ENCODE data around the gene KAT8. TPM values are rescaled to one million over a fixed set of nuclear protein-coding genes. Genes with fewer than 3 reads are reported as not detected.

KAT8 gene
- total RNA-seq, result 31.8 and 35.1 TPM in 2 replicates

DNA sequence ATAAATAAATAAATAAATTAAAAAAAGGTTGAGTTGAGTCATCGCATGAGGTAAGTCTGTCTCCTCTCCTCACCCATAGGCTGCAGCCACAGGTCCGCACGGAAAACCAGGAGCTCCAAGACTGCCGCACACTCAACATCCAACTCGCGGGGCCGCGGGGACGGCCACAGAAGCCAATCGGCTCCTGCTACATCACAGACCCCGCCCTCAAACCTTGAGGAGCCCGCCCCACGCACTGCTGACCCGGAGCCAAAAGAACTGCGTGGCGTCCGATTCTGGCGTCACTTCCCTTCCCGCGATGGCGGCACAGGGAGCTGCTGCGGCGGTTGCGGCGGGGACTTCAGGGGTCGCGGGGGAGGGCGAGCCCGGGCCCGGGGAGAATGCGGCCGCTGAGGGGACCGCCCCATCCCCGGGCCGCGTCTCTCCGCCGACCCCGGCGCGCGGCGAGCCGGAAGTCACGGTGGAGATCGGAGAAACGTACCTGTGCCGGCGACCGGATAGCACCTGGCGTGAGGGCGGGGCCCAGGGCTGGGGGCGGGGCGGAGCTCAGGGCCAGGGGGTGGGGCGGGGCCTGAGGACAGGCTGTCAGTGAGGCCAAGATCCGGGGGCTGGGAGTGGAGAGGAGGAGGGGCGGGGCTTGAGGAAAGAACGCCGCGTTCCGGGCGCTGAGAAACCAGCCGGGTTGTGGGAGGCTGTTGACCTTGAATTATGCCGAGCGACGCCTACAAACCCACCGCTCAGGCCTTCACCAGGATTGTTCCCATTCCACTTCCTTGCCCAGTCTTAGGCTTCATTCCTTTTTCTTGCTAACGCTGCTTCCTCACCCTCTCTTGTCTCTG, at the start of gene KAT8:
Gene KAT8 (plus strand): TSS at position 281 of the 839 bp plus-strand sequence. CDS start 18 bp downstream, at position 299.
- H4K20me1 ChIP-seq (ENCODE audit: insufficient read depth, low read length), result peaks cover 6% of the 10 kb centered on the region
- H3K4me3 ChIP-seq (ENCODE audit: insufficient read depth, low read length), result peak within 1 kb of the TSS; percentile 80
- H3K27me3 ChIP-seq (ENCODE audit: insufficient read depth, low read length), result no peaks in the 10 kb centered on the region
- H2AFZ ChIP-seq (ENCODE audit: low read length), result peak within 1 kb of the TSS; percentile 86
- H3K36me3 ChIP-seq (ENCODE audit: insufficient read depth, low read length), result peaks cover 39% of the 10 kb centered on the region
- DNase-seq (ENCODE audit: insufficient read length, low spot score, missing footprints), result peak; percentile 99
- peaks cover 24% of the 10 kb centered on the region for H3K79me2 ChIP-seq (ENCODE audit: insufficient read depth, low read length)
- peak within 1 kb of the TSS; percentile 95 for H3K4me2 ChIP-seq (ENCODE audit: insufficient read depth, low read length)
- H3K27ac ChIP-seq (ENCODE audit: low read depth, low read length), result peak within 1 kb of the TSS; percentile 97
- TF ChIP-seq, protein P1, sequence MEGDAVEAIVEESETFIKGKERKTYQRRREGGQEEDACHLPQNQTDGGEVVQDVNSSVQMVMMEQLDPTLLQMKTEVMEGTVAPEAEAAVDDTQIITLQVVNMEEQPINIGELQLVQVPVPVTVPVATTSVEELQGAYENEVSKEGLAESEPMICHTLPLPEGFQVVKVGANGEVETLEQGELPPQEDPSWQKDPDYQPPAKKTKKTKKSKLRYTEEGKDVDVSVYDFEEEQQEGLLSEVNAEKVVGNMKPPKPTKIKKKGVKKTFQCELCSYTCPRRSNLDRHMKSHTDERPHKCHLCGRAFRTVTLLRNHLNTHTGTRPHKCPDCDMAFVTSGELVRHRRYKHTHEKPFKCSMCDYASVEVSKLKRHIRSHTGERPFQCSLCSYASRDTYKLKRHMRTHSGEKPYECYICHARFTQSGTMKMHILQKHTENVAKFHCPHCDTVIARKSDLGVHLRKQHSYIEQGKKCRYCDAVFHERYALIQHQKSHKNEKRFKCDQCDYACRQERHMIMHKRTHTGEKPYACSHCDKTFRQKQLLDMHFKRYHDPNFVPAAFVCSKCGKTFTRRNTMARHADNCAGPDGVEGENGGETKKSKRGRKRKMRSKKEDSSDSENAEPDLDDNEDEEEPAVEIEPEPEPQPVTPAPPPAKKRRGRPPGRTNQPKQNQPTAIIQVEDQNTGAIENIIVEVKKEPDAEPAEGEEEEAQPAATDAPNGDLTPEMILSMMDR (IDR thresholded peaks at IDR 0.05; ENCODE audit: extremely low read depth, low read depth, low read length), result no peak
- H3K4me1 ChIP-seq (ENCODE audit: insufficient read depth, low read length), result peaks cover 11% of the 10 kb centered on the region
- no peaks in the 10 kb centered on the region for H3K9me3 ChIP-seq (ENCODE audit: low read depth, low read length)

GRCh38 chr16:31071861-31072260, 45.6 kb upstream of the KAT8 start:
- peaks cover 3% of the 10 kb centered on the region for H4K20me1 ChIP-seq (ENCODE audit: insufficient read depth, low read length)
- peaks cover 22% of the 10 kb centered on the region for H3K4me1 ChIP-seq (ENCODE audit: insufficient read depth, low read length)
- H3K9me3 ChIP-seq (ENCODE audit: low read depth, low read length), result no peaks in the 10 kb centered on the region
- peak overlapping the region; percentile 98 for H3K4me2 ChIP-seq (ENCODE audit: insufficient read depth, low read length)
- TF ChIP-seq, protein P1 (IDR thresholded peaks at IDR 0.05; ENCODE audit: extremely low read depth, low read depth, low read length), result no peak
- H3K27ac ChIP-seq (ENCODE audit: low read depth, low read length), result peak overlapping the region; percentile 93
- H3K36me3 ChIP-seq (ENCODE audit: insufficient read depth, low read length), result peaks cover 7% of the 10 kb centered on the region
- H3K27me3 ChIP-seq (ENCODE audit: insufficient read depth, low read length), result no peaks in the 10 kb centered on the region
- H3K4me3 ChIP-seq (ENCODE audit: insufficient read depth, low read length), result peak overlapping the region; percentile 94
- H3K79me2 ChIP-seq (ENCODE audit: insufficient read depth, low read length), result peaks cover 84% of the 10 kb centered on the region
- H2AFZ ChIP-seq (ENCODE audit: low read length), result no peak overlapping the region
- DNase-seq (ENCODE audit: insufficient read length, low spot score, missing footprints), result peak; percentile 97

- peak overlapping the region; percentile 94 for H3K4me3 ChIP-seq (ENCODE audit: insufficient read depth, low read length)
- DNase-seq (ENCODE audit: insufficient read length, low spot score, missing footprints), result peak; percentile 96
- peak overlapping the region; percentile 98 for H3K4me2 ChIP-seq (ENCODE audit: insufficient read depth, low read length)
- peak overlapping the region; percentile 93 for H3K27ac ChIP-seq (ENCODE audit: low read depth, low read length)
- peaks cover 85% of the 10 kb centered on the region for H3K79me2 ChIP-seq (ENCODE audit: insufficient read depth, low read length)
- H3K36me3 ChIP-seq (ENCODE audit: insufficient read depth, low read length), result peaks cover 15% of the 10 kb centered on the region
- H4K20me1 ChIP-seq (ENCODE audit: insufficient read depth, low read length), result peaks cover 5% of the 10 kb centered on the region
- H2AFZ ChIP-seq (ENCODE audit: low read length), result peak overlapping the region; percentile 88
- TF ChIP-seq, protein P1 (IDR thresholded peaks at IDR 0.05; ENCODE audit: extremely low read depth, low read depth, low read length), result no peak
- H3K4me1 ChIP-seq (ENCODE audit: insufficient read depth, low read length), result peaks cover 22% of the 10 kb centered on the region
- H3K9me3 ChIP-seq (ENCODE audit: low read depth, low read length), result no peaks in the 10 kb centered on the region
- no peaks in the 10 kb centered on the region for H3K27me3 ChIP-seq (ENCODE audit: insufficient read depth, low read length)
Measured at GRCh38 chr16:31072540-31073141, 44.8 kb upstream of the KAT8 start.

Measured in osteoblast (primary cell).